ENCODE data around the gene CFAP97D1.
A peak's percentile ranks its signal among the peaks of the same experiment; 100 is the strongest.

CFAP97D1 gene

GRCh38 chr17:43767713-43768059 lies 12.5 kb upstream of the CFAP97D1 start:
- no peak for DNase-seq (ENCODE audit: extremely low read depth in 1 of 2, low read depth in 1 of 2)

GRCh38 chr17:43768382-43768781 lies 11.9 kb upstream of the CFAP97D1 start:
- no peak for DNase-seq (ENCODE audit: extremely low read depth in 1 of 2, low read depth in 1 of 2)

DNA sequence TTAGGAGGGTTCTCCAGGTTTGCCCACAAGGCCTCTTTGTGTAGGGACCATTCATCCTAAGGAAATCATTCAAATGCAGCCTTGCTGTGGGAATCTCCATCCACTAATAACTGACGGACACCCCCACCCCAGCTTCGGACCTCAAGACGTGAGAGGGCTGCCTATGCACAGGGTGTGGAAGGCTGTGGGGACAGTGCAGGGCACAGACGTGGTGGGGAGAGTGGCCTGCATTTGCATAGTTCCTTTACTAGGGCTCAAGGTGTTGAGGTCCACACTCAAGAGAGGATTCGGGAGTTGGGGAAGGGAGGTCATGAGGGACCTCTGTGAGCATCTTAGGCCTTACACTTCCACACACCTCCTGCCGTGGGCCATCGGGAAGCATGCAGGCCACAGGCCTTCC lies 11.3 kb upstream of the CFAP97D1 start:
- DNase-seq (ENCODE audit: extremely low read depth in 1 of 2, low read depth in 1 of 2), result no peak

DNA sequence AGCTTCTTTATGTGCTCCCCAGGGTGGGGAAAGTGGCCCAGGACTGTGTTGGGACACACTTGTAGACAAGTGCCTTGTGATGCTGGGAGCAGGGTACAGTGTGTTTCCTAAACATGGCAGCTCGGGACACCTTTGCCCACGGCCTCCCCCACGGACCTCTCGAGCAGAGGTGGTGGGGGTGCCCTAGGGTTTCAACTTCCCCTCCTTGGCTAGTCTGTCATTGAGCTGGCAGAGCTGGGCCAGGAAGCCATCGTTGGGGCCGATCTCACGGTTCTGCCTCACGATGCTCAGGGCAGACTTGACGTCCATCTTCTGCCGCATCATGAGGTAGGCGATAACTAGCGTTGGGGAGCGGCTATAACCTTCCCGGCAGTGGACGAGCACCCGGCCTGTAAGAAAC lies 10.8 kb upstream of the CFAP97D1 start:
- DNase-seq (ENCODE audit: extremely low read depth in 1 of 2, low read depth in 1 of 2), result no peak

GRCh38 chr17:43769859-43770258 lies 10.4 kb upstream of the CFAP97D1 start:
- no peak for DNase-seq (ENCODE audit: extremely low read depth in 1 of 2, low read depth in 1 of 2)

DNA sequence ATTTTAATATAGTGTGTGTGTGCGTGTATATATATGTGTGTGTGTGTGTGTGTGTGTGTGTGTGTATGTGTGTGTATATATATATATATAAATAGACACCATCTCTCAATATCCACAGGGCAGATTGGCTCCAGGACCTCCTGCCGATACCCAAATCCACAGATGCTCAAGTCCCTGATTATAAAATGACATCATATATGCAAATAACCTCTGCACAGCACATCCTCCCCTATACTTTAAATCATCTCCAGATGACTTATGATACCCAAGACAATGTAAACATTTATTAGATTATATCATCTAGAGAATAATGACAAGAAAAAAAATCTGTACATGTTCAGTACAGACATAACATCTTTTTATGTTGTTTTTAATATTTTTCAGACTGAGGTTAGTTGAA lies 9.3 kb upstream of the CFAP97D1 start:
- no peak for DNase-seq (ENCODE audit: extremely low read depth in 1 of 2, low read depth in 1 of 2)

- DNase-seq (ENCODE audit: extremely low read depth in 1 of 2, low read depth in 1 of 2), result no peak
Measured at GRCh38 chr17:43771463-43771862, 8.8 kb upstream of the CFAP97D1 start.

GRCh38 chr17:43772877-43773648 lies 7.2 kb upstream of the CFAP97D1 start:
- DNase-seq (ENCODE audit: extremely low read depth in 1 of 2, low read depth in 1 of 2), result no peak

GRCh38 chr17:43774304-43775250 lies 5.7 kb upstream of the CFAP97D1 start:
- DNase-seq (ENCODE audit: extremely low read depth in 1 of 2, low read depth in 1 of 2), result no peak

- DNase-seq (ENCODE audit: extremely low read depth in 1 of 2, low read depth in 1 of 2), result peak; percentile 37 to 55
Measured at GRCh38 chr17:43778337-43779144, 1.7 kb upstream of the CFAP97D1 start, which contains the start of gene DUSP3. DUSP3 (minus strand) TSS chr17:43778977; CDS start chr17:43778924, 53 bp downstream.

GRCh38 chr17:43779145-43780125 lies 800 bp upstream of the CFAP97D1 start:
- no peak for DNase-seq (ENCODE audit: extremely low read depth in 1 of 2, low read depth in 1 of 2)

DNA sequence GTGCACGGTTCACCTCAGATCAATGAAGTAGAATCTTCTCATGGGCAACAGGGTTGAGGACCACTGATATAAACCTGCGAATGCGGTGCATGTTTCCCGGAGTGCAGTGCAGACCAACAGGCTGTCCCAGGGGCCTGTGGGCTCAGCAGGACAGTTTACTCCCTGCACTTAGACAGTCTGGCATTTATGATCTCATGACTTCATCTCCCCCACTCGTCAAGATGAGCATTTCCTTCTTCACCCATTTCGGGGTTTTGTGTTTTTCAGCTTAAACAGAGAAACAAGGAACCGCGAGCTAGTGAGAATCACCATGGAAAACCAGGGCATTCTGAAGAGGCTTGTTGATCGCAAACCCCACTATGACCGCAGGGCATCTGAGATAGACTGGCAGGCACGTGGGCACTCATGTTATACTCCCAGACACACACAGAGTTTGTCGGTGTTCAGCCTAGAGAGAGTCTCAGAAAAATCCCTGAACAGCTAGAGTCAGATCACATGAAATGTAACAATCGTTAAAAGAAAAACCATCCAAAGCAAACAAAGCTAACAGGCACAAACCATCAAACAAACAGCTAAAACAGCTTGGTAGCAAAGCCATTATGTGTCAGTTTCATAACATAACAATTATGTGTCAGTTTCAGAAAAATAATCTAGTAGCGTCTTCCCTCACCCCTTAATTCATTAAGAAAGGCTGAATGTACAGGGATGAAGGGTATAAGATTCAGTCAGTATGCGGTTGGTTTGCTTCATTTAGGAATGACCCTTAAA lies 2.9 kb downstream of the CFAP97D1 start:
- DNase-seq (ENCODE audit: extremely low read depth in 1 of 2, low read depth in 1 of 2), result no peak

DNA sequence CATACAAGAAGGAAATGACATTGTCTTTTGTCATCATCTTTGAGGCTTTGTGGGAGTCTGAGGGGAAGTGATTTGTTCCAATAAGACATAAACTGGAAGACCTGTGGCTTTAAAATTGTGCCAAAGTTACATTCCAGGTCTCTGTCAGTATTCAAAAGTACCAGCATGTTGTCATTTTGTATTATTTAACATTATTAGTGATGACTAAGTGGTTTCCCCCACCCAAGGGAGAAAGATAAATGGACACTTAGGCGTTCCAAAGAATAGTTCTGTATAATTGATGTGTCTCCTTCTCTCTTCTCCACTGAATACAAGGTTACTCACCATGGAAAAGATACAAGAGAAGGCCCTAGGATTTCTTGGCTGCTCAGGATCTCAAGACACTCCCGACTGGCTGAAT lies 3.8 kb downstream of the CFAP97D1 start:
- DNase-seq (ENCODE audit: extremely low read depth in 1 of 2, low read depth in 1 of 2), result no peak

GRCh38 chr17:43784628-43785101 lies 4.4 kb downstream of the CFAP97D1 start:
- DNase-seq (ENCODE audit: extremely low read depth in 1 of 2, low read depth in 1 of 2), result no peak

DNA sequence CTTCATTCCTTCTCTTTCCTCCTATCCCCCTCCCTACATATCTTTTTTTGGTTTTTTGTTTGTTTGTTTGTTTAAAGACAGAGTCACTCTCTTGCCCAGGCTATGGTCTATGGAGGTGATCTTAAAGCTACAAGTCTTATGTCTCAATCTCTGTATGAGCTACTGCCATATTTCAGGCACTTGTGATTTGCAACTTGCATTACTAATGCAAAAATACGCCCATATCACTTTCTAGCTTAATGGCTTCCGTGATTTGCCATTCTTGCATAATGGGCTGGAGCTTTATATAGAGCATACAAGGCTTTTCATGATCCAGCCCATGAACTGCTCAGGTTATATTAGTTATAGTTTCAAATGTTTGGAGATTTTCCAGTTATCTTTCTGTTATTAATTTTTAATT lies 7.5 kb downstream of the CFAP97D1 start:
- DNase-seq (ENCODE audit: extremely low read depth in 1 of 2, low read depth in 1 of 2), result no peak

DNA sequence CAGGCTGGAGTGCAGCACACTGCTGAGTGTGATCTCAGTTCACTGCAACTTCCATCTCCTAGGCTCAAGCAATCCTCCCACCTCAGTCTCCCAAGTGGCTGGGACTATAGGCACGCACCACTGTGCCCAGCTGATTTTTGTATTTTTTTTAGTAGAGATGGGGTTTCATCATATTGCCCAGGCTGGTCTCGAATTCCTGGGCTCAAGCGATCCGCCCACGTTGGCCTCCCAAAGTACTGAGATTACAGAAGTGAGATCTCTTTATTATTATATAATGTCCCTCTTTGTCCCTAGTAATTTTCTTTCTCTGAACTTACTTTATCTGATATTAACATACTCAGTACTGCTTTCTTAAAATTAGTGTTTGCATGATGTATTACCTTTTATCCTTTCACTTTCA lies 8.3 kb downstream of the CFAP97D1 start:
- no peak for DNase-seq (ENCODE audit: extremely low read depth in 1 of 2, low read depth in 1 of 2)

DNA sequence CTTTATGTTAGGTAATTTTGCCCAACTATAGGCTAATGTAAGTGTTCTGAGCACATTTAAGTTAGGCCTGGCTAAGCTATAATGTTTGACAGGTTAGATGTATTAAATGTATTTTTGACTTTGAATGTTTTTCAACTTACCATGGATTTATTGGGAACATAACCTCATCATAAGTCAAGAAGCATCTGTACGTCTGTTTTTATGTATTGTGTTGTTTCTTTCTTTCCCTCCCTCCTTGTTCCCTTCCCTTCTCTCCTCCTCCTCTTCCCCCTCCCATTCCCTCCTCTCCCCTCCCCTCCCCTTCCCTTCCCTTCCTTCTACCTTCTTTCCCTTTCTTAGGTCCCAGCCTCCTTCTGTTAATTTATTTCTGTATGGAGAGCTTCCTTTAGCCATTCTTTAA lies 9.2 kb downstream of the CFAP97D1 start:
- DNase-seq (ENCODE audit: extremely low read depth in 1 of 2, low read depth in 1 of 2), result no peak

DNA sequence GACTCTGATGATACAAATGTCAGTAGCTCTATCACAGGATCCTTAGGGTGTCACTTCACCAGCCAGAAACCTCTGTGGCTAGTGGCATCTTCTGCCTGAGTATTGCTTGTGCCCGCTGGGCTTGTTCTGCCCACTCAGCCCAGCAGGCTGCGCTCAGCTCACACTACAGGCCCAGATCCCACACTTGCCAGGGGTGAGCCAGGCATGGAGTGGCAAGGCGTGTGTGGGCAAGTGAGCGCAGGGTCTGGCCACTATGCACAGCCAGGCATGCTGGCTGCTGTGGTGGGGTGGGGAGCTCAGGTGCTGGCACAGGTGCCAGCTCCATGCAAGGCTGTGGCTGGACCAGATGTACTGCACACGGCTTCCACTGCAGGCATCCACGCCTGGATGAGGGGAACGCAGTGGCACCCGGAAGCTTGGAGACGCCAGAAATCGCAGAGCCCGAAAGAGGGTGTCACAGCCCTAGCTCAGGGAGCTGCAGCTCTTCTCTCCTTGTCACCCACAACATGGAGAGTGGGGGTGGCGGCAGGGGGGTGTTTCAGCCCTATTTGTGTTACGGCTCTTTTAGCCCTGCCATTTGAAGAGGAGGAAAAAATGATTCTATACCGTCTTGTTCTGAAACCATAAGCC lies 10.2 kb downstream of the CFAP97D1 start:
- DNase-seq (ENCODE audit: extremely low read depth in 1 of 2, low read depth in 1 of 2), result no peak

- no peak for DNase-seq (ENCODE audit: extremely low read depth in 1 of 2, low read depth in 1 of 2)
Measured at GRCh38 chr17:43791589-43791988, 11.4 kb downstream of the CFAP97D1 start.
